Activated CD8-positive, alpha-beta memory T cell treated with anti-CD3 and anti-CD28 coated beads, Interleukin-2, amount 50 U/mL, for 24 hours (primary cell): Measurements from ENCODE around the gene GRIN3B.

Experiments used
- DNase-seq: peaks from one replicate; pipeline ENCODE4 v3.0.0-alpha.2; 2020; ENCODE audit errors: extremely low read depth

The GRIN3B gene

DNA sequence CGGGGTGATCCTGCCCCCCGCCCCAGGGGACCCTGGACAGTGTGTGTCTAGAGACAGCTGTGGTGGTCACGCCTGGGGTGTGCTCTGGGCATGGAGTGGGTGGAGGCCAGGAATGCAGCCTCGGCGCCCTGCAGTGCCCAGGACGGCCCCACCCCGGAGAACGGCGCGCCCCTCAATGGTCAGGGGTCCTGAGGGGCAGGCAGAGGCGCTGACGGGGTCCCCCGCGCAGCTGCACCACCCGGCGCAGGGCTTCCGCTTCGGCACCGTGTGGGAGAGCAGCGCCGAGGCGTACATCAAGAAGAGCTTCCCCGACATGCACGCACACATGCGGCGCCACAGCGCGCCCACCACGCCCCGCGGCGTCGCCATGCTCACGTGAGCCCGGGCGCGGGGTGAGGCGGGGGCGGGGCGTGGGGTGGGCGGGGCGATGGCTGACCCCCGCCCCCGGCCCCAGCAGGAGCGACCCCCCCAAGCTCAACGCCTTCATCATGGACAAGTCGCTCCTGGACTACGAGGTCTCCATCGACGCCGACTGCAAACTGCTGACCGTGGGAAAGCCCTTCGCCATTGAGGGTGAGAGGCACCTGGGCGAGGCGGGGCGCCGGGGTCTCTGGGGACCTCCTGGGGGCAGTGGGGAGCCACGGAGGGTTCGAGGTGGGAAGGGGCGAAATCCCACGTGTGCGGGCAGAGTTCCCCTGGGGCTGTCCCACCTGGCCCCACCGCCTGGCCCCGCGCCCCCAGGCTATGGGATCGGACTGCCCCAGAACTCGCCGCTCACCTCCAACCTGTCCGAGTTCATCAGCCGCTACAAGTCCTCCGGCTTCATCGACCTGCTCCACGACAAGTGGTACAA lies 7.4 kb downstream of the GRIN3B start:
- no peak for DNase-seq

DNA sequence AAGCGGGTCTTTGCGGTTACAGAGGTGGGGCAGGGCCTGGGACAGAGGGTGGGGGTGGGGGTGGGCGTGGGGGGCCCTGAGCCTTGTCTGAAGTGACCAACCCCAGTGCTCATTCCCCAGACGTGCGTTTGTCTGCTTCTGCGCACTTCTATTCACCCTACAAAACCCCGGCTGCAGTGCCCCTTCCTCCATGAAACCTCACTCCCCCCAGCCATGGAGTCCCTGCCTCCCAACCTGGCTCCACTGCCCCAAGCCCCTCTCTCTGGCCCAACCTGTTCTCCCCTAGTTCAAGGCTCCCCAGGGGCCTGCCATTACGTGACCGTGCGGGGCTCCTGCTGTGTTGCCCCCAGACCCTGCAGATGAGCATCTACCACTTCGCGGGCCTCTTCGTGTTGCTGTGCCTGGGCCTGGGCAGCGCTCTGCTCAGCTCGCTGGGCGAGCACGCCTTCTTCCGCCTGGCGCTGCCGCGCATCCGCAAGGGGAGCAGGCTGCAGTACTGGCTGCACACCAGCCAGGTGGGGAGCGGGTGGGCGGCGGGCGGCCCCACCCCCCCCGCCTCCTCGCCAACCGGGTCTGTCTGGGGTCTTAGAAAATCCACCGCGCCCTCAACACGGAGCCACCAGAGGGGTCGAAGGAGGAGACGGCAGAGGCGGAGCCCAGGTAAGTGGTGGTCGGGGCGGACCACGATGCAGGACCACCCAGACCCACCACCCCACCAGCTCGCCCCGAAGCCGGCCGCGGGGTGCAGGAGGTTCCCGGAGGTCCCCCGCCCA lies 8.2 kb downstream of the GRIN3B start:
- no peak for DNase-seq

DNA sequence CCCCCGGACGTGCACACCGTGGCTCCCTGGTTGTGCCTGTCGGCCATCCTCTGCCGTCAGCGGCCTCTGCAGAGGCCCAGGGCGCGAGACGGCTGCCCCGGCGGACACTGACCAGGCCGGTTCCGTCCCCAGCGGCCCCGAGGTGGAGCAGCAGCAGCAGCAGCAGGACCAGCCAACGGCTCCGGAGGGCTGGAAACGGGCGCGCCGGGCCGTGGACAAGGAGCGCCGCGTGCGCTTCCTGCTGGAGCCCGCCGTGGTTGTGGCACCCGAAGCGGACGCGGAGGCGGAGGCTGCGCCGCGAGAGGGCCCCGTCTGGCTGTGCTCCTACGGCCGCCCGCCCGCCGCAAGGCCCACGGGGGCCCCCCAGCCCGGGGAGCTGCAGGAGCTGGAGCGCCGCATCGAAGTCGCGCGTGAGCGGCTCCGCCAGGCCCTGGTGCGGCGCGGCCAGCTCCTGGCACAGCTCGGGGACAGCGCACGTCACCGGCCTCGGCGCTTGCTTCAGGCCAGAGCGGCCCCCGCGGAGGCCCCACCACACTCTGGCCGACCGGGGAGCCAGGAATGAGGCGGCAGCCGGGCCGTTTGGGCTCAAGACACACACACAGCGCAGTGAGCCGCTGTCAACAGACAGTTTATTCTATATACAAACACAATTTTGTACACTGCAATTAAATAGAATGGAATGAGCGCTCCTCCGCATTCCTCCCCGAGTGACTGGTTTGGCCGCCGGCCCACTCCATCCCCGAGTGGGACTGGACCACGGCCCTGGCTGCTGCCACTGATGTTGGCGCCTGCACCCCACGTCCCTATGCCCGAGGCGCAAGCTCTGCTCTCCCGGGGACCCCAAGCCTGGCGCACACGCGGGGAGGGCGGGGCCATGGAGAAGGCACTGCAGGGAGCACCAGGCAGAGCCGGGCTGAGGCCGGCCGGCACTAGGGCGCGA lies 9.1 kb downstream of the GRIN3B start:
- DNase-seq, result no peak

DNA sequence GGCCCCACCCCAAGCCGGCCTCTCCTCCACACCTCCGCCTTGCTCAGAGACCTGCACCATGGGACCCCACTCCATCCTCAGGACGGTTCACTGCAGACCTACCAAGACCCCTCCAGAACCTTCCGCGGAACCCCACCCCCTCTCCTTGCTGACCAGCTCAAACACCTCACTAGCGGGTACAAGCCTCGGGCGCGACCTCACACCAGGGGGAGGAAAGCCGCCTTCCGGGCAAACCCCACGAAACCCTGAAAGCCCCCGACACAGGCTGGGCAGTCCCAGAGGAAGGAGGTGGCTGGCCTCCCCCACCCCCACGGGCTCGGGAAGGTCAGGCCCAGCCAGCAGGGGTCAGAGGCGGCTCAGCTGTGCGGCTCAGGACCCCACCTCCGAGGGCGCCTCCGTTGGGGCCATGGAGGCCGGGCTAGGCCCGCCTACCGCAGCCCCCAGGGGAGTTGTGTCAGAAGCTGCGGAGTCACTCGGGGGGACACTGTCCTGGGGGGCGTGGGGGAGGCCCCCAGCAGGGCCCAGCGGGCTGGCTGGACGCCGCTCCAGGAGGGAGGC lies 9.8 kb downstream of the GRIN3B start:
- no peak for DNase-seq

DNA sequence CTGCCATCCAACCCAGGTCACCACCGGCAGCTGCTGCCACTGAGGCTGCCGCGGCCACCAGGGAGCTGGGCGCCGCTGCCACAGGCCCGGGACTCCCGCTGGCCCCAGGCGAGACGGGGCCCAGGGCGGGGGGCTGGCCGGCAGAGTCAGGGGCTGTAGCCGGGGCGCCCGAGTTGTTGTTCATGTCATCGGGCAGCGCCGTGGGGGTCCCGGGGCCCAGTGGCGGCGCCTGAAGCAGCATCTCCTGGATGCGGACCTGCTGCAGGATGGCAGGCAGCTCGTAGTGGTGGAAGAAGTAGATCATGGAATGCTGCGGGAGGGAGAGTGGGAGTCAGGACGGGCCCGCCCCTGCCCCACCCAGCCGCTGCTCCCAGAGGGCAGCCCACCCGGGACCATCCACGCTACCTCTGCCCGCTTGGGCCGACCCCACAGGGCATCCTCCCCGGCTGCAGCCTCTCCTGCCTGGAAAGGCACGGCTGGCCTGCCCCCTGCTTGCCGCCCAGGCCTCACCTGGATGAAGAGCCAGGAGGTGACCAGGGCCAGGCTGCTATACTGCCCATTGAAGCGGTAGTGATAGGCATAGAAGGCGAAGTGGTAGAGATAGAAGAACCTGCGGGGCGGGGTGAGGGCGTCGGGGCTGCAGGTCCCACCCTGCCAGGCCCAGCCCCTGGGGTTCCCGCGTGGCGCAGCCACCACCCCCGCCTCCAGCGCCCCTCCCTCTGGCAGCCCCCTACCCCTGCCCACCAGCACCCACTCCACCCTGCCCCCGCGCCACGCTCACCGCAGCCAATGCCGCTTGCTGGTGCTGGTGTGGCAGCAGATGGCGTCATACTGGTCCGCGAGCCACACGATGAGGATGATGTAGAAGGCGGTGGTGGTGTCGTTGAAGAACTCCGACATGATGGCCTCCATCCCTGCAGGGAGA lies 10.6 kb downstream of the GRIN3B start:
- DNase-seq, result no peak

DNA sequence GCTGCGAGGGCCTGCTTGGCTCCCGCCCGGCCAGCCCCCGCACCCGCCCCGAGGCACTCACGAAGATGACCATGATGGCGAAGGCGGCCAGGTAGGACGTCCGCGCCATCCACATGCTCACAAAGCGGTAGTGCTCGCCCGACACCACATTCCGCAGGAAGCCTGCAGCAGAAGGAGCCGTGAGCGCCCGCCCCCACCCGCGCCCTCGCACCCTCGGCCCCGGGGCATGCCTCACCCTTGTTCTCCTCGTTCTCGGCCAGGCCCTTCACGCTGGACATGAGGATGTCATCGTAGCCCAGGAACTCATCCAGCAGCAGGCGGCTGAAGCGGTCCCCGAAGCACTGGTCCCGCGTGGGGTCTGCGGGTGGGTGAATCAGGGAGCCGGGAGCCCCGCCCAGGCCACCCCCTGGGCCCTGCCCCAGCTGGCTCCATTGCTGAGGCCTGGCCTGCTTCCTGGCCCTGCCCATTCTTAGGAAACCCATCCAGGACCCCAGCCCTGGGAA lies 11.7 kb downstream of the GRIN3B start:
- no peak for DNase-seq

DNA sequence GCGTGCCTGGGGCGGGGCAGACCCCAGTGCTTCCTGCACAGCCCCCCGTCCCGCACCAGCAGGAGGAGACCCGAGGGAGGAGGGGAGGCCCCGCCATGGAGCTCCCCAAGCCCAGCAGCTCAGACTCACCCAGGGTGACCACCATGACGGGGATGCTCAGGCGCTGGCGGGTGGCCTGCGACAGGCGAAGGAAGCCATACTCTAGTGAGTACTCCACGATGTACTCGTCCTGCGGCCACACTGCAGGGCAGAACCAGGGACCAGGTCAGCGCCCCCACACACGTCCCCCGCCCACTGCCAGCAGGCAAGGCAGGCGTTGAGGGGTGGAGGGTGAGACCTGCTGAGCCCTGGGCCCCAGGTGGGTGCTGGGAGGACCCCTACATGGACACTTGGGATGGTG lies 12.1 kb downstream of the GRIN3B start:
- DNase-seq, result no peak

DNA sequence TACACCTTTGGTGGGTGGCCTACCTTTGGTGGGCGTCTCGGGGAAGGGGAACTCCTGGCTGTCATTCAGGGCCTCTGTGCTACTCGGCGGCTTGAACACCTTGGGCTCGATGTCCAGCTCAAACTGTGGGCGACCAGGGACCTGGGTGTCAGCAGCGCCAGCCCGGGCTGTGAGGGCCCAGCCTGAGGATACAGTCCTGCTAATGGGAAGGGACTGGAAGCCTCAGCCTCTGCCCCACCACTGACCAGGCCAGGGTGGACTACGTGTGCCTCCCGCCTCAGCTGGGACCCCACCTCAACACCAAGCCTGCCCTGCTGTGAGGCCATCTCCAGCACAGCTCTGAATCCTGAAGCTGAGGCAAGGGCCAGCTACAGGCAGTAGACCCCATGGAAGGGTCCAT lies 13.0 kb downstream of the GRIN3B start:
- DNase-seq, result no peak

DNA sequence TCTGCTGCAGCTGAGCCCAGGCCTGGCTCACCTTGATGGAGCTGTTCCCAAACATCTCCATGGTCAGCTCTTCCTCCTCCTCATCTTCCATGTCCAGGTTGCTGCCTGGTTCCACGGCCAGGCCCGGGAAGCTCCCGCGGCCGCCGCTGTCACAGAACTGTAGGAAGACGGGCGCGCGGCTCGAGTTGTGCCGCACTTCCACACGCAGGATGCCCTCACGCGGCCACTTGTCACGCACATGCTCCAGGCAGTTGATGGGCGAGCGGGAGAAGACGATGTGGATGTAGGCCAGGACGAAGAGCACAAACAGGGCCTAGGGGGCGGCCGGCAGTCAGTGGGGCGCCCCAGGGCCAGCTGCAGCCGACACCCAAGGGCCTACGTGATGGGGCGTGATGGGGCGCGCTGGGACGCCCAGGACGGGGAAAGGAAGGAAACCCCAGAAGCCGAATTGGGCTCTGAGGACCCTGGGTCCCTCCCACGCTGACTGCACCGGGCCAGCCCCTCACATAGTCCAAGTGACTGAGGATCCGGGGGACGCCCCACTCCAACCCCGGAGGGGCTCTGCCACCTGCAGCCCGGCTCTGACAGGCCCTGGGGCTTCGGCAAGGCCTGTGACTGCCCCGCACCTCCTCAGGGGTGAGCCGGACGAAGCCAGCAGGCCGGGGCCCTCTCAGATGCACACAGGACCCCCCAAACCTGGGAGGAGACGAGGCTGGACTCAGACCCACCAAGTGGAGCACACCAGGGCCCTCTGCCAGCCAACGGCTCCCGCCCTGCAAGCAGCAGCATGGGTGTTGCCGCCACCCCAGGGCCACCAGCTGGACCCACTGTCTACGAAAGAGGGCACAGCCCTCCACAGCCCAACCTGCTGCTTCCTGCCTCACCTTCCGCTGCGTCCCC lies 14.2 kb downstream of the GRIN3B start:
- no peak for DNase-seq

DNA sequence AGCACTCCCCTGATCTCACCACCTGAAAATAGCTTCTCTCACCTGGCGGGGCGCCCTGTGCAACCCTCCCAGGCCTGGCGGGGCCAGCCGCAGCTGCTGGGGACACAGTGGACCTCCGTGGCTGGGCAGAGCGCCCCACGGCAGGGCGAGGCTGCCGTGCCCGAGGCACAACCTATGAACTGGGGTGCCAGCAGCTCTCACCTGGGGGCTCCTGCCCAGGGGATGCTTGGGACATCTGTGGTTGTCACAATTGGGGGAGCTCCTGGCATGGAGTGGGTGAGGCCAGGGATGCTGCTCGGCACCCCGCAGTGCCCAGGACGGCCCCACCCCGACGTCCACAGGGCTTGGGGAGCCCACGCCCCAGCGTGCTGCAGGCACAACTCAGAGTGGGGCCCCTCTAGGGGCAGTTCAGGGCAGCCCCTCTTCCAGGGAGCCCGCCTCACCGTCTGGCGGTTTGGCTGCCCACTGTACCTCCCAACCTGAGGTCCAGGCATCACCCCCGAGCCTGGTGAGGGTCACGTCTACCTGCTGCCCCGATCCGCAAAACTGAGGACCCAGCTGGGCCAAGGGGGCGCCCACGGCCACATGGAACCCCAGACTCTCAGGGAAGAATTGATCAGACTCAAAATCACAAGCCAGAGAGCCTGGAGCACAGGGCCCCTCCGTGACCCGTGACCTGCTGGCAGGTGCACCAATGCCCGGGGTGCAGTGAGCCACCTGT lies 15.0 kb downstream of the GRIN3B start:
- no peak for DNase-seq

DNA sequence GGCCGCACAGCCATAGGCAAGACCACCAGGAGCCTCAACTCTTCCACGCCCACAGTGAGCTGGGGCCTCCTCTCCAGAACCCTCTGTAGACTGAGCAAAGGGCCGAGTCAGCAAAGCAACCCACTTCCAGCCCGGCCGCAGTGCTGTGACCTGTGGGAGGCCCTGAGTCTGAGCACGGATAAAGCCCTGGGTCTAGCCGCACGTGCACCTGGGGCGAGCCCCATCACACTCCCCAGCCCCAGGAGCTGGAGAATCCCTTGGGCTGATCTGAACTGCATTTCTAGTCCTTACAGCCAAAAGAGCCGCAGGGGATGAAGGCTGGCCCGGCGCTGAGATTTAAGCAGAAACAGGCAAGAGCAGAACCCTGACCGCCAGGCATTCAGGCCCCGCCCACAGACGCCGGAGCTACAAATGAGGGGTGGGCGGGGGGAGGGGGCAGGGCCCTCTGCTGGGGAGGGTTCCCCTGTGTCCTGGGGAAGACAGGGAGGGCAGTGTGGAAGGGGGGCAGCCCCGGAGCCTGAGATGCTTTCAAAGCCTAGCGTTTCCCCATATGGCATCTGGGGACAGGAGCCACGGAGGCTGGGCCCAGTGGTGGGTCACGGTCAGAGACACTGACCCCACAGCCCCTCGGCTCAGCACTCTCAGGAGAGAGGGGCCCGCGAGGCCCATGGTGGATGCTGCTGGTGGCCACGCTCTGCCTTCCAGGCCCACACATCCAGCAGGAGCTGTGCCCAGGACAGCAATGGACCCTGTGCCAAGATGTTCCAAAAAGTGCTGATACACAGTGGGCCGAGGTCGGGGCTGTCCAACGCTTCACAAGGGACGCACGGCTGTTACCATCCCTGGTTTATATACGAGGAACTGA lies 15.8 kb downstream of the GRIN3B start:
- no peak for DNase-seq

DNA sequence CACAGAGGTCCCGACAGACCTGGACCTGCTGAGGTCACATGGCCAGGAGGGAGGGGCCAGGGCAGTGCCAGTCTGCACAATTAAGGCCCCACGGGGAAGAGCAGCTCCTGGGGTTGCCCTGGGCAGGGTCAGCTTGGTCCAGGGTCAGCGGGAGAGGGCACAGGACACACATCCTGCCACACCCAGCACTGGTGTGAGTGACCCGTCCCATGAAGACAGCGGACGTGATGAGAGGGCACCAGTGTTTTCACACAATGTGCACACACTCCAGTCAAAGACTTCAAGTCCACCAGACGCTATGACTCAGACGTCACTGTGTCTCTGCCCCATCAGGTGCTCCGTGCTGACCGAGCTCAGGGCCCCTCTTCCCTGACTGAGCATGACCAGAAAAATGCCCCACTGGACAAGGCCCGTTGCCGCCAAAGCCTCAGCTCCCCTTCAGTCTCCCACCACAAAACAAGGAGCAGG lies 16.5 kb downstream of the GRIN3B start:
- DNase-seq, result no peak

DNA sequence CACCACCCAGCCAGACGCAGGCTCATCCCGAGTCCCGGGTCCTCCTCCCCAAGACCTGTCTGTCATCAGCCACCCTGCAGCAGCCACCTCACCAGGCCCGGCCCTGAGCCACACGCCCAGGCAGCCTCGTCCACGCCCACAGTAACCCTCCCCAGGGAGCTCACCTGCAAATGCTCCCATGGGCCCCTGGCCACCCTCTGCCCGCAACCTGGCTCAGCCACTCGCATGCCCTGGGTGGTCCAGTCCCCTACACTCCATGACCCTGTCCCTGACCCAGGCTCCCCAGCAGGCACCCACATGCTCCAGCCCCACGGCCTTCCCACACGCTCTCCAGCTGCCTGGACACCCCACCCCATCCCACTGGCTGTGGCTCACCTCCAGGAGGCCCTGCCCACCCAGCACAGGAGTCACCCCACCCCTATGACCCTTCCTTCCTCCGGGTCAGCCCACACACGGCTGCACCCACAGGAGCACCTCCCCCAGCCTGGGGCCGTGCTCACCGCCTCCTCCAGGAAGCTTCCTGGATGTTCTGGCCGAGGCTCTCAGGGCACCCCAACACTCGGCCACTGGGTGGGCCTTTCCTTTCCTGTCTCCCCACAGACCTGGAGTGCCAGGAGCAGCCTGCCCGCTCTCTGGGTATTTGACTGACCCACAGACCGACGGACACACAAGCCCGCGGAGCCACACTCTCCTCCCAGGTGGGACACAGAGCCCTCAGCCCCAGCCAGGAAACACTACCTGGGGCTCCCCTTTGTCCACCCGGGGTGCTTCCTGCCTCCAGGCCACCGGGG lies 17.1 kb downstream of the GRIN3B start:
- DNase-seq, result no peak

DNA sequence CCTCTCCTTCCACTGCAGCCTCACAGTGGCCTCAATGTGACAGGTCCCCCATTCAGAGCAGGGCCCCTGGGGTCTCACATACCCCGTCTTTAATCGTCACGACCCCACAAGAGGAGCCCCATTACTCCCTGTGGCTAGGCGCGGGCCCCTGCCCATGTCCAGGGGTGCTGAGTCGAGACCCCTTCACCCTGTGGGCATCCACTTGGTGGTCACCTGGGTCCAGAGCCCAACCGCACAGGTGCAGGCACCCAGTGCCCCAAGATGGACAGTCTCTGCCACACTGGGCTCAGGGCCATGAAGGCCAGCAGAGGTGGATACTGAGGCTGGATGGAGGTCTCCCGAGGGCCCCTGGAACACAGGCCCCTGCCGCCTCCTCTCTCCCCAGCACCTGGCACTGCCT lies 17.7 kb downstream of the GRIN3B start:
- DNase-seq, result no peak

DNA sequence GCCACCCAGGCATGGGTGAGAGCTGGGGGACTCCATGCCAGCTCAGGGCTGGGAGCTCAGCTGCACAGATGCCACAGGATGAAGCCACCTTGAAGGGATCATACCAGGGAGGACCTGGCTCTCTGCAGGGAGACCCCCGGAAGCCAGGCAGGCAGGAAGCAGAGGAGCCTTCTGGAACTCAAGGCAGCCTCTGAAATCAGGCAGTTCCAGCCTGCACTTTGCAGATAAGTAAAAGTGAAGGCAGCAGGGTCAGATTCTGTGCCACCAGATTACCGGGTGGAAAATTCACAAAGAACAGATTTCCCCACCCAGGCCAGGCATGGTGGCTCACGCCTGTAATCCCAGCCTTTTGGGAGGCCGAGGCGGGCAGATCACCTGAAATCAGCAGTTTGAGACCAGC lies 18.2 kb downstream of the GRIN3B start:
- DNase-seq, result no peak

DNA sequence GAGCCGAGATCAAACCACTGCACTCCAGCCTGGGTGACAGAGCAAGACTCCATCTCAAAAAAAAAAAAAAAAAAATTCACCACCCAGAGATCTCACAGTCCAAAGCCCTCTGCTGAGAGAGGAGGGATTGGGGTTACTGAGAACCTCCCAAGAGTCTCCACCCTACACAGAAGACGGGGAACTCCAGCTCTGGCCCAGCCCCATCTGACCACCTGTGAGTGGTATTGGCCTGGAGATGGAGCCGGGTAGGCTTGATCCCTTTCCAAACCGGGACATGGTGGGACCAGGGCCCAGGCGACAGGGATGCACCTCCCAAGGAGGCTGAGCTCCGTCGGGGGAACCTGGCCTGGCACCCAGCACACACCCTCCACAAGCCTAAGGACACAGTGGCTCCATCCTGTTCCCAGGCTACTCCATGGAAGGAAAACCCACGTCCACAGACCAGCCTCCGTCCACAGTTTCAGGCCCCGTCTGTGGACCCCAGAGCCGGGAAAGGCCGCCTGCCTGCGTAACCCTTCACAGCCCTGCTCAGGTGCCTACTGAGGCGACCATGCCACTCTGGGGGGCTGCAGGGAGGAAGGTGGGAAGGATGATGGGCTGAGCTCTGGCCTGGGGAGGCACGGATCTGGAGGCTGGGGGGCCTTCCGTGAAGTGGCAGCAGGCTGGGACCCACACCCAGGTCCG lies 18.9 kb downstream of the GRIN3B start:
- DNase-seq, result no peak
